T-helper 17 cell (primary cell): ENCODE data around the gene POLN. TPM values are rescaled to one million over a fixed set of nuclear protein-coding genes. Genes with fewer than 3 reads are reported as not detected.

Experiments
- ATAC-seq: fragments of 150-1000 bp; cut with Tn5 transposase; 2 replicates; pipeline ENCODE4 v1.10.0; 2021; ENCODE audit warnings: mild to moderate bottlenecking, moderate library complexity
- DNase-seq, 3 donors: peaks; one replicate each; pipeline versions ENCODE4 v3.0.0 to v3.0.0-alpha.2; 2020 to 2021
- H3K9me3 ChIP-seq: one replicate; pipeline ENCODE4 v1.7.0; 2013; ENCODE audit warnings: low read length, mild to moderate bottlenecking; ENCODE audit not compliant: control insufficient read depth, poor library complexity, severe bottlenecking
- H3K27ac Mint-ChIP-seq: one replicate; pipeline ENCODE4 v1.8.0; 2022; ENCODE audit warnings: mild to moderate bottlenecking, moderate library complexity, mixed read lengths
- H3K27me3 Mint-ChIP-seq: one replicate; pipeline ENCODE4 v1.8.0; 2022; ENCODE audit warnings: mixed read lengths
- H3K36me3 Mint-ChIP-seq: one replicate; pipeline ENCODE4 v1.8.0; 2022; ENCODE audit warnings: low read depth, mixed read lengths
- H3K4me1 Mint-ChIP-seq: one replicate; pipeline ENCODE4 v1.8.0; 2022; ENCODE audit warnings: mild to moderate bottlenecking, mixed read lengths
- H3K4me3 Mint-ChIP-seq: one replicate; pipeline ENCODE4 v1.8.0; 2022; ENCODE audit warnings: mild to moderate bottlenecking, moderate library complexity, mixed read lengths
- total RNA-seq, 4 donors: library from RNA in 2 of 4; stranded (reverse) in 2 of 4; gene quantifications; one replicate each; pipeline ENCODE4 v1.2.3 and lab custom pipeline; 2022 to 2026

The POLN gene
- total RNA-seq, 2 donors from 2014 or later = 2.8 to 3.9 TPM

DNA sequence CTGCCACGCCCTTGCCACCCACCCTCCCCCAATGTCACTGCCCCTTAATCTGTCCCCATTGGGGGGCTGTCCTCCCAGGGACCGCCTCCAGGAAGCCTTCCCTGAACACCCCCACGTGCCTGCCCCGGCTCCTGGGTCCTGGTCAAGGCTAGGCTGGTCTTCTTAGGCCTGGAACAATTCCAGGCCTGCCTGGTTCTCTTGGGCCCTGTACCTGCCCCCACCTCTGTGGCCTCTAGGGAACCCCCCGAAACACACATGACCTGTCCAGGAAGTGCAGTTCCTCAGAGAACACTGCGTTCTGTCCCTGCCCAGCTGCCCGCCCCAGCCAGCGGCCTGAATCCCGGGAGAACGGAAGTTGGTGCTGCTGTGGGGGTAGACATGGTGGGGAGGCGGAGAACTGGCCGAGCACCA is 14.9 kb upstream of the POLN start:
- DNase-seq (peak in 1 of 3 donors; percentile 3), ATAC-seq (no peak)
- Mint-ChIP-seq H3K4me1 (peaks cover 16% of the 10 kb centered on the region), H3K27ac (peak overlapping the region; percentile 14), H3K36me3 (no peaks in the 10 kb centered on the region), H3K4me3 (no peak overlapping the region), H3K27me3 (no peaks in the 10 kb centered on the region)
- H3K9me3 ChIP-seq = no peaks in the 10 kb centered on the region

DNA sequence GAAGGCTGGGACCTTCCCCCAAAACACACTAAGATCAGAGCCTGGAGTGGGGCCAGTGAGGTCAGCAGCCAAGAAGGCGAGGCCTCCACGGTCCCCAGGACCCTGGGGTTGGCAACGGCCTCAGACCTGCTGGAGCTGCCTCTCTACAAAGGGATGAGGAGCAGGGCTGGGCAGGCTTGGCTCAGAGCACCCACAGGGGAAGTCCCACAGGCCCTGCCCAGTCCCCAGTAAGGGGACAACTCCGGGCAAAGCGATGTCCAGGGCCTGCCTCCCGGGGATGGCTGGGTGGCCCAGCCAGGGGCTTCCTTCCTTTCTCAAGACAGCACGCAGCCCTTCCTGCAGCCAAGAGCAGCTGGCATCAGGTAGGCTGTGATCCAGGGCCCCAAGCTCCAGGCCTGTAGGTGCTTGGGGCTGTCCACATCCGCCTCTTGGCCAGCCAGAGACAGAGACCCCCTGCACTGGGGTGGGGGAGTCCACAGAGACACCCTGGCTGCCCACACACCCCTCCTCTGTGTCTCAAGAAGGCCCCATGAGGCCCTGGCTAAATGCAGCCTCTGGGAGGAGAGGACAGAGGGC is 14.3 kb upstream of the POLN start:
- no peaks in the 10 kb centered on the region for H3K27me3 Mint-ChIP-seq
- peak overlapping the region; percentile 14 for H3K27ac Mint-ChIP-seq
- H3K36me3 Mint-ChIP-seq = no peaks in the 10 kb centered on the region
- peaks cover 16% of the 10 kb centered on the region for H3K4me1 Mint-ChIP-seq
- ATAC-seq (no peak), DNase-seq (peak in 1 of 3 donors; percentile 3)
- no peaks in the 10 kb centered on the region for H3K9me3 ChIP-seq
- H3K4me3 Mint-ChIP-seq = no peak overlapping the region

DNA sequence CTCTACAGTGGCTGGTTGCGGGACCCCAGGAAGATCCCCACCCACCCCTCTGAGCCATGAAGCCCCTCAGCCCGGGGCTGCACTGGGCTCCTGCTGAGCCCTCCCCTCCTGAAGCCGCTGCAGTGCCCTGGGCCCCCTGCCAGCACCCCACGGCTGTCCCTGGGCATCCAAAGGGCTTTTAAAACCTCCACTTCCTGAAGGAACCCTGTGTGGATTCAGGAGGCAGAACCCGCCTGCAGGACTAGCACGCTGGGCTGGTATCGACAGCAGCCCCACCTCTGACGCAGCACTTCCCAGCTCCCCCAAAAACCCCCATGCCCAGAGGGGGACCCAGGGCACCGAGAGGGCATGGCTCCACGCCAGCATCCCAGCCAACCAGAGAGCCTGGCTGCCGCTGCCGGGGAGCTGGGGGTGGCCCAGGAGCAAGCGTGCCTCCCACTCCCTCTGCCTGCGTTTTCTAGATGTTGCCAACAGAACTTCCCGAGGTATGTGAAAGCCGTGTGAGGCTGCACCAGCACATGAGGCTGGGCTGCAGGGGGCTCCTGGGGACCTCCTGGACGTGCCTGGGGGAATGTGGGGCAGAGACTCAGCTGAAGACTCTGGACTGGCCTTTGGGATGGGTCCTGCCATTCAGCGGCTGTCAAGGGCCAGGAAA is 13.7 kb upstream of the POLN start:
- H3K36me3 Mint-ChIP-seq = no peaks in the 10 kb centered on the region
- DNase-seq = peak in 1 of 3 donors; percentile 4
- H3K9me3 ChIP-seq = no peaks in the 10 kb centered on the region
- peaks cover 16% of the 10 kb centered on the region for H3K4me1 Mint-ChIP-seq
- no peak for ATAC-seq
- no peak overlapping the region for H3K4me3 Mint-ChIP-seq
- H3K27ac Mint-ChIP-seq = no peak overlapping the region
- H3K27me3 Mint-ChIP-seq = no peaks in the 10 kb centered on the region

DNA sequence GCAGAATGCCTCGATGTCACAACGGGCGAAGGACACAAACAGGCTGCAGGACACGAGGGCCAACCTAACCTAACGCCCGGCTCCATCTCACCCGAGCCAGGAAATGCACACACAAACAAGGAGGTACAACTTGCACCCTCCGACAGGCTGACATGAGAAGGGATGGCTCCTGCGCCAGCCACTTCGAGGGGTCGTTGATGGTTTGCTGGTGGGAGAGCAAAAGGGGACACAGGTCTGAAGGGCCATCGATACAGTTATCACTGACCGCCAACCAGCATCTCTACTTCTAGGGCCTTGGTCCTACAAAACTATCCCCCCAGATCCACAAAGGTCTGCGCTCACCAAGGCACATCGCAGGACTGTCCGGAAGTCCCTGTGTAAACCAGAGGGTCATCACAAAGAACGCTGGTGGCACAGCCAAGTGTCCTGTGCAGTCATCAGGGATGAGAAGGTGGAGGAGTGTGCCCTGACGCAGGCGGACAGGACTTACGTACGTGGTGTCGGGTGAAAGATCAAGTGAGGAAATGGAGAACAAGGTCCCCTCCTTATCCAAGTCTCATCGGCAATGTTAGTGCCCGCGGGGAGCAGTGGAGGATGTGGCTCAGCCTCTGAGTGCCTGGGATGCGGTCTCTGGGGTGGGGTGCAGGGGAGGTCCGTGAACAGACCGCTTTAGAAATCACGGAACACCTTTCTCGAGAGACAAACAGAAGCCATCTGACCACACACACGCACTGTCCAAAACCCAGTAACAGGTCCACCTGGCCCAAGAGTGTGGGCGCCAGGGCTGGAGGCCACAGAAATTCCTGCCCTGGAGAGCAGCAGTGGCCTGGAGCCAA is 13.0 kb upstream of the POLN start:
- ATAC-seq = no peak
- Mint-ChIP-seq H3K4me3 (no peak overlapping the region), H3K36me3 (no peaks in the 10 kb centered on the region), H3K27me3 (no peaks in the 10 kb centered on the region), H3K4me1 (peaks cover 16% of the 10 kb centered on the region), H3K27ac (no peak overlapping the region)
- no peaks in the 10 kb centered on the region for H3K9me3 ChIP-seq
- no peak for DNase-seq

DNA sequence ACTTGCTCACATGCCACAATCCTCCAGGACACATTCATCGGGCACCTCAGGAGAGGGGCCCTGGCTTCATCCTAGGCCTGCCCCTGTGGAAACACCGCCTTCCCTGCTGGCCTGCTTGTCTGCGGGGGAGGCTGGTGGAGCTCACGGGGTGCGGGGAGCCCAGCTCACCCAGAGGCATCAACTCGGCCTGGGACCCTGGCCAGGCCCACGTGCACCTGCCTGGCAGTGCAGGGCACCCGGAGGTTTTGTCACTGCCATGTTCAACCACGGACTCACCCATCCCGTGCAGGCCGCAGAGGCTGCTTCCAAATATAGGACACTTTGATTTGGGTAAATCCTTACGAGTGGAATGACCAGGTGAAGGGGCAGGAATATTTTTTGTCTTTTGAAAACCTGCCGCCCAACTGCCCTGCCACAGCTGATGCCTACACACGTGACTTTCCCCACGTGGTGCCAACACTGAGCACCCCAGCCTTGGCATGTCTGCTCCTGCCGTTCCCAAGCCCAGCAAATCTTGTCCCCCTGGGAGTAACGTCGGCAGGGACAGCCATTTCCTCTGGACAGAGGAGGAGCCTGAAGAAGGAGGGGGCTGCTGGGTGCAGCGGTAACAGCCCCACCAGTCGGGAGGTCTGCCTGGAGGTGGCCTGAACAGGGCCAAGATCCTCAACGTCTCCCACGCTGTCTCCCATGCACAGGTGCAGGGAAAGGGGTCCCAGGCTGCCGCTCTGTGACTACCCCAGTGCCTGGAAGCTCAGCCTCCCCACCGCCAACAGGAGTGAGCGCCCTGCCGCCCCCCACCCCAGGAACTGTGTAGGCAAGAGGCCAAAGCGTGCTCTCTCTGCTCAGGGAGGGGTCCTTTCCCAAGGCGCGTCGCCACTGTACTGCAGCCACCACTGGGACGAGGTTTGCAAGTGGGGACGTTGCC is 11.5 kb upstream of the POLN start:
- H3K27ac Mint-ChIP-seq = peak overlapping the region; percentile 47

DNA sequence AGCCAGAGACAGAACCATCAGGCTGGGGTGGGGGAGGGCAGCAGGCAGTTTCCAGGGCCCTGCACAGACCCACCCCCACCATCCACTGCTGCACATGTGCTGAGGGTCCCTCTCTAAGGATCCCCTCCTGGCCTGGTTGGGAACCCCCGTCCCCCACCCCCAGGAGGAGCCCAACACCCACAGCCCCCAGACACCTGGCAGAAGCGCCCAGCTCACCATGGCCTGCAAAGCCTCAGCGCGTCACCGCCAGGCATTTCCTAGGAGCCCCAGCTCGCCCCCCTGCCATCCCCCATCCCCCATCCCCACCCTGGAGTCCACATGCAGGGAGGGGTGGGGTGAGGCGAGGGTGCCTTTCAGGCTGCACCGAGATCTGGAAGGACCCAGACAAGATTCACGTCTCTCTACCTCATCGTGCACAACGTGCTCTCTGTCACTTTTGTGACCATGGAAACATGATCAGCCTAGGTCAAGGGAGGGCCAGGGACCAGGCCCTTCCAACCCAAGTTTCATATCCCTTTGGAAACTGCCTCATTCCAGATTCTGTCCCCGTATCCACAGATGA is 10.7 kb upstream of the POLN start:
- H3K4me1 Mint-ChIP-seq = peaks cover 19% of the 10 kb centered on the region
- no peaks in the 10 kb centered on the region for H3K27me3 Mint-ChIP-seq
- ATAC-seq (no peak), DNase-seq (no peak)
- H3K27ac Mint-ChIP-seq = no peak overlapping the region
- no peaks in the 10 kb centered on the region for H3K9me3 ChIP-seq
- H3K36me3 Mint-ChIP-seq = no peaks in the 10 kb centered on the region
- peak overlapping the region; percentile 7 for H3K4me3 Mint-ChIP-seq

More for the DNA sequence above, 11.5 kb upstream of the POLN start:
- Mint-ChIP-seq H3K4me3 (peak overlapping the region; percentile 7), H3K36me3 (no peaks in the 10 kb centered on the region), H3K4me1 (peaks cover 19% of the 10 kb centered on the region), H3K27me3 (no peaks in the 10 kb centered on the region)
- ATAC-seq = no peak
- no peaks in the 10 kb centered on the region for H3K9me3 ChIP-seq
- peak in 1 of 3 donors; percentile 2 for DNase-seq

DNA sequence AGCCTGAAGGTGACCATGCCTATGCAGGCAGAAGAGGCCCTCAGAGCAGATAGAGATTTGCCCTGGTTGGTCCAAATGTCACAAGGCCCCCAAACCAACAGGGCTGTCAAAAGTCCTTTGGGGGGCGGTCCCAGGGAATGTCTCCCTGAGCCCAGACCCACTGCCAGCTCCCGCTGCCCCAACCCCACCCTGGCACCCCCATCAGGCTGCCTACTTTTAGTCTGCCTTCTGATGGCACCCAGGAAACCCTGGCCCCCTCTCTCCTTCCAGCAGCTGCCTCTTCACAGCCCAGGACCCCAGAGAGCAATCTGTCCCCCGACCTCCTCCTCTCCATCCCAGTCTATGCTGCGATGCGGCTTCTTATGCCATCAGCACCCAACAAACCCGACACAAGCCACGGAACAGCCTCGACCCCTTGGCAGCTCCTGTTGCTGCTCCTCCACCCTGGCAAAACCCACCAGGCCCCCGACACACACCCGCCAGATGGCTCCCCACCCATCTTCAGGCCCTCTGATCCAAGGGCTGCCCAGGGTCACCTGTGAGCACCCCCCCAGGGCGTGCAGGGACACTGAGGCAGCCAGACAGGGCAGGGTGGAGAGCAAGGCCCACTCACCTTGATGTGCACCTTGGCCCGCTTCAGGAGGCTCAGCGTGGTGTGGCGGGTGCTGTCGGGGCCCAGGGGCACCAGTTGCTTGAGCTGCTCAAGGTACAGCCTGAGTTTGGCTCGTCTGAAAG is 10.0 kb upstream of the POLN start:
- no peak for ATAC-seq
- Mint-ChIP-seq H3K36me3 (no peaks in the 10 kb centered on the region), H3K27me3 (no peaks in the 10 kb centered on the region), H3K27ac (peak overlapping the region; percentile 11), H3K4me3 (no peak overlapping the region), H3K4me1 (peaks cover 17% of the 10 kb centered on the region)
- DNase-seq = peak in 1 of 3 donors; percentile 7
- no peaks in the 10 kb centered on the region for H3K9me3 ChIP-seq

DNA sequence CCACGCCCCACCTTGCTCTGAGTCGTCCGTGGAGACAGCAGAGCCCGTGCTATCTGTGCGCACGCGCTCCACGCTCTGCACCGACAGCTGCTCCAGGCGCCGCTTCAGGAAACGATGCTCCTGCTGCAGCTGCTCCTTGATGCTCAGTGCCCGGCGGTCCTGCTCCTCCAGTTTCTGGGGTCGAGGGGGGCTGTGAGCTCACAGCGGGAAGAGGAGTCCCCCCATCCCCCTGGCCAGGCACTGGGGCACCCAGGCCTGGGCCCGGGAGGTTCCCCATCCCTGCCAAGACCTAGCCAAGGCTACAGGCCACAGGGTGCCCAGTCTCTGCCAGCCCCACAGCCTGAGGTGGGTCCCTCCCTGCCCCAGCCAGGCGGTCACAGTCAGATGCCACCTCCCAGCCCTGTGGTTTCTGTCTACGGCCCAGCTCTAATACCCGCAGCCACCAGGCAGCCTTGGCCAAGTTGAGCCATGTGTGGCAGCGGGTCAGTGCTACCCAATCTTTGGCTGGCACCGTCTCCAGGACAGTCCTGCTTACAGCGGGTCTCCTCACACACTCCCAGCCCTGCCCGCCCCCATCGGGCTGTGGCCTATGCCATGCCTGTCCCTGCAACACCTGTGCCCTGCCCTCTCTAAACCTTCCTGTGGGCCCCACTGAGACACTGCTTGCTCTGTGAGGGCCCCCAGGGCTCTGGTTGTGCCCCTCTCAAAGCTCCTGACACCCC is 9.3 kb upstream of the POLN start:
- no peaks in the 10 kb centered on the region for H3K9me3 ChIP-seq
- ATAC-seq (no peak), DNase-seq (peak in 1 of 3 donors; percentile 3)
- H3K27me3 Mint-ChIP-seq = no peaks in the 10 kb centered on the region
- H3K36me3 Mint-ChIP-seq = no peaks in the 10 kb centered on the region
- no peak overlapping the region for H3K4me3 Mint-ChIP-seq
- H3K4me1 Mint-ChIP-seq = peaks cover 14% of the 10 kb centered on the region
- peak overlapping the region; percentile 11 for H3K27ac Mint-ChIP-seq

DNA sequence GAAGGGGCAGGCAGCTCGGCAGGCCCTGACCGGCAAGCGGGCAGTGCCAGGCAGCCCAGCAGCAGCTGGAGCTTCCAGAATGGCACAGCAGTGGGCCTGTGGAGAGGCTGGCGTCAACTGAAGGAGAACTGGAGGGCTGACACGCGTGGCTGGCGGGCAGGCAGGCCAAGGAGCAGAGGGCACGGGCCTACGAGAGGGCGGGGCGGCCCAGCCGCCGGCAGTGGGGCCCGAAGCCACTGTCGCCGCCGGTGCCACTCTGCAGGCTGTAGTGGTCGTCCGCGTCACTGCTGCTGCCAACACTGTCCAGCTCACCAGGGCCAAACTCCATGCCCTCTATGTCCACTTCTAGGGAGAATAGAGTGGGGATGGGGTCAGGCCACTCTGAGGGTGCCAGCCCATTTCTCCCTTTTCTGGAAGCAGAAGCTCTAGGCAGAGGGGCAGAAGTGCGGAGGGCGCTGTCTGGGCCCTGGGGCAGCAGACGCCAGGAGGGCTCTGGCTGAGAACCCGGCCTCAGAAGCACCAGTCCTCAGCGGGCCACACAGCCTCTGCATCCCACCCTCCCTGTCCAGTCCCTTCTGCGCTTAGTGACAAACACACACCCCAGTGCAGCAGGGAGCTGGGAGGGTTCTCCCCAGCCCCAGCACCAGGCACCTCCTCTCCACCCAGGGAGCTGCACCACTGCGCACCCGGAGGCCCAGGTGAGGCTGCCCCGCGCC is 8.6 kb upstream of the POLN start:
- DNase-seq = peak in 1 of 3 donors; percentile 3
- H3K36me3 Mint-ChIP-seq = no peaks in the 10 kb centered on the region
- H3K27me3 Mint-ChIP-seq = no peaks in the 10 kb centered on the region
- no peak overlapping the region for H3K4me3 Mint-ChIP-seq
- H3K4me1 Mint-ChIP-seq = peaks cover 15% of the 10 kb centered on the region
- H3K9me3 ChIP-seq = no peaks in the 10 kb centered on the region
- no peak for ATAC-seq
- no peak overlapping the region for H3K27ac Mint-ChIP-seq

DNA sequence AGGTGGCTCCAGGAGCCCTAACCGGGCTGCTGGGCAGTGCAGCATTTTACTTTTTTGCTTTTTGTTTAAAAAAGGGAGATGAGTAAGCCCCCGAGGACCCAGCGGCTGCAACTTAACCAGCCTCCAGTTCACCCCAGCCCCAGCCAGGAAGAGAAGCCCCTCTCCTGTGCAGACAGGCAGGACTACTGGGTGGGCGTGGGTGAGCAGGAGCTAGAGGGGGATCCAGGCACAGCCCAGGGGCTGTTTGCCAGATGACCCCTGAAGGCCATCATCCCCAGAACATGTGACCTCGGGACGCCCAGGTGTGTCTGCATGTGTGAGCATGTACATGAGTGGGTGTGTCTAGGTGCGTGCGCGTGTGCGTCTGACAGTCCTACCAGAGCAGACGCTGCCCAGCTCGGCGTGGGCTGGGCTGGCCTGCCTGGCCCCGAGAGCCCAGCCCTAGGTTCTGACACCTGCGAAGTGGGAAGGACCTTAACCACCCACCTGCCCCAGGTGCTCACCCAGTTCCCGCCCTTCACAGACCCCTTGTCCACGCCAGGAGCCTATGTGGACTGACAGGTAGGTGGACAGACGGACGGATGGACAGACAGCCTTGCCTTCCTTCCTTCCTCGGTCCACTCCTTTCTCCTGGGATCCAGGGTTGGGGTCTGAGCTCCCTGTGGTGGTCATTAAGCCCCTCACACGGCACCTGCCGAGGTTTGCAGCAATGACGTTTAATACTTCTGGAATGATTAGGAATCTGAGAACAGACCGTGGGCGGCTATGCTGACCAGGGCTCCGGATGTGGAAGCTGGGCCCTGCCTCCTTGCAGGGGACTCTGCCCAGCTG is 7.8 kb upstream of the POLN start:
- no peaks in the 10 kb centered on the region for H3K27me3 Mint-ChIP-seq
- ATAC-seq (no peak), DNase-seq (no peak)
- no peaks in the 10 kb centered on the region for H3K36me3 Mint-ChIP-seq
- H3K4me1 Mint-ChIP-seq = peaks cover 20% of the 10 kb centered on the region
- H3K9me3 ChIP-seq = no peaks in the 10 kb centered on the region
- no peak overlapping the region for H3K4me3 Mint-ChIP-seq
- H3K27ac Mint-ChIP-seq = peak overlapping the region; percentile 89
